SK-N-SH treated with all-trans-retinoic acid at 6 μM for 48 hours (cell line): Measurements from ENCODE around the gene CDK14.

Source experiments
- CREB5 ChIP-seq: fragments of 250-450 bp; sonication (Bioruptor Pico); IDR thresholded peaks from 2 replicates; pipeline ENCODE4 v1.5.1; 2020; ENCODE audit warnings: low read depth, mild to moderate bottlenecking, moderate library complexity
- CSRNP3 ChIP-seq: fragments of 250-450 bp; sonication (Bioruptor Pico); IDR thresholded peaks from 2 replicates; pipeline ENCODE4 v1.5.1; 2021; ENCODE audit warnings: mild to moderate bottlenecking, moderate library complexity
- TCF4 ChIP-seq: fragments of 250-450 bp; sonication (Bioruptor Pico); IDR thresholded peaks from 2 replicates; pipeline ENCODE4 v1.8.0; 2021; ENCODE audit warnings: mild to moderate bottlenecking, moderate library complexity, borderline replicate concordance
- ZFP3 ChIP-seq: fragments of 250-450 bp; sonication (Bioruptor Pico); IDR thresholded peaks from 2 replicates; pipeline ENCODE4 v1.5.0; 2020; ENCODE audit warnings: mild to moderate bottlenecking, moderate library complexity

GRCh38 chr7:91187061-91187460 lies 590.9 kb downstream of the CDK14 start:
- TF ChIP-seq CSRNP3 (no peak), CREB5 (no peak), ZFP3 (no peak), TCF4 (CRISPR knock-in tag) (no peak)
